ENCODE data around the gene FKBP6.

- TF ChIP-seq CTCF (IDR thresholded peaks at IDR 0.05), result no peak
- TF ChIP-seq POLR2A (IDR thresholded peaks at IDR 0.05), result no peak
These were observed 48.9 kb downstream of the FKBP6 start for GRCh38 chr7:73376671-73377412.
